ENCODE results near the gene LRMDA. TPM values are rescaled to one million over a fixed set of nuclear protein-coding genes. Genes with fewer than 3 reads are reported as not detected.

Gene LRMDA
- total and polyA plus RNA-seq, 2 of the 13 experiments (the other 11 are each of a cell fraction or from before 2014, with no cell fraction given), result 13.4 to 22.0 TPM

GRCh38 chr10:76297780-76298281, 866.4 kb downstream of the LRMDA start (continued):
- TF ChIP-seq KMT2A (CRISPR knock-in tag; IDR thresholded peaks at IDR 0.05) (0 out of 2 replicates have a peak, but pooled peaks have one; percentile 20), NPAS2 (CRISPR knock-in tag; IDR thresholded peaks at IDR 0.05; ENCODE audit: borderline replicate concordance) (no peak), ZC3H4 (CRISPR knock-in tag; IDR thresholded peaks at IDR 0.05; ENCODE audit: borderline replicate concordance) (no peak), BRCA1 (CRISPR knock-in tag; IDR thresholded peaks at IDR 0.05) (no peak), DNMT3B (CRISPR knock-in tag; conservative IDR thresholded peaks at IDR 0.05) (no peak), ZSCAN31 (CRISPR knock-in tag; IDR thresholded peaks at IDR 0.05; ENCODE audit: low read depth) (peak; percentile 37; the same call in 1 of the 2 replicates), ZNF557 (CRISPR knock-in tag; IDR thresholded peaks at IDR 0.05) (no peak), RARG (CRISPR knock-in tag; IDR thresholded peaks at IDR 0.05; ENCODE audit: low read depth) (no peak), ZBTB40 (IDR thresholded peaks at IDR 0.05) (no peak), ZBTB40 (CRISPR knock-in tag; IDR thresholded peaks at IDR 0.05) (0 out of 2 replicates have a peak, but pooled peaks have one; percentile 19), DPF2 (CRISPR knock-in tag; IDR thresholded peaks at IDR 0.05; ENCODE audit: borderline replicate concordance, low read depth) (peak; percentile 62), PPARG (CRISPR knock-in tag; conservative IDR thresholded peaks at IDR 0.05) (peak; percentile 78), HNF4A (CRISPR knock-in tag; IDR thresholded peaks at IDR 0.05) (peak; percentile 31)
- TF ChIP-seq, protein P1, sequence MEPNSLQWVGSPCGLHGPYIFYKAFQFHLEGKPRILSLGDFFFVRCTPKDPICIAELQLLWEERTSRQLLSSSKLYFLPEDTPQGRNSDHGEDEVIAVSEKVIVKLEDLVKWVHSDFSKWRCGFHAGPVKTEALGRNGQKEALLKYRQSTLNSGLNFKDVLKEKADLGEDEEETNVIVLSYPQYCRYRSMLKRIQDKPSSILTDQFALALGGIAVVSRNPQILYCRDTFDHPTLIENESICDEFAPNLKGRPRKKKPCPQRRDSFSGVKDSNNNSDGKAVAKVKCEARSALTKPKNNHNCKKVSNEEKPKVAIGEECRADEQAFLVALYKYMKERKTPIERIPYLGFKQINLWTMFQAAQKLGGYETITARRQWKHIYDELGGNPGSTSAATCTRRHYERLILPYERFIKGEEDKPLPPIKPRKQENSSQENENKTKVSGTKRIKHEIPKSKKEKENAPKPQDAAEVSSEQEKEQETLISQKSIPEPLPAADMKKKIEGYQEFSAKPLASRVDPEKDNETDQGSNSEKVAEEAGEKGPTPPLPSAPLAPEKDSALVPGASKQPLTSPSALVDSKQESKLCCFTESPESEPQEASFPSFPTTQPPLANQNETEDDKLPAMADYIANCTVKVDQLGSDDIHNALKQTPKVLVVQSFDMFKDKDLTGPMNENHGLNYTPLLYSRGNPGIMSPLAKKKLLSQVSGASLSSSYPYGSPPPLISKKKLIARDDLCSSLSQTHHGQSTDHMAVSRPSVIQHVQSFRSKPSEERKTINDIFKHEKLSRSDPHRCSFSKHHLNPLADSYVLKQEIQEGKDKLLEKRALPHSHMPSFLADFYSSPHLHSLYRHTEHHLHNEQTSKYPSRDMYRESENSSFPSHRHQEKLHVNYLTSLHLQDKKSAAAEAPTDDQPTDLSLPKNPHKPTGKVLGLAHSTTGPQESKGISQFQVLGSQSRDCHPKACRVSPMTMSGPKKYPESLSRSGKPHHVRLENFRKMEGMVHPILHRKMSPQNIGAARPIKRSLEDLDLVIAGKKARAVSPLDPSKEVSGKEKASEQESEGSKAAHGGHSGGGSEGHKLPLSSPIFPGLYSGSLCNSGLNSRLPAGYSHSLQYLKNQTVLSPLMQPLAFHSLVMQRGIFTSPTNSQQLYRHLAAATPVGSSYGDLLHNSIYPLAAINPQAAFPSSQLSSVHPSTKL (CRISPR knock-in tag; IDR thresholded peaks at IDR 0.05), result peak; percentile 81
- TF ChIP-seq, protein P2, sequence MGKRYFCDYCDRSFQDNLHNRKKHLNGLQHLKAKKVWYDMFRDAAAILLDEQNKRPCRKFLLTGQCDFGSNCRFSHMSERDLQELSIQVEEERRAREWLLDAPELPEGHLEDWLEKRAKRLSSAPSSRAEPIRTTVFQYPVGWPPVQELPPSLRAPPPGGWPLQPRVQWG (CRISPR knock-in tag; IDR thresholded peaks at IDR 0.05; ENCODE audit: borderline replicate concordance, low read depth), result no peak

All from HepG2 (cell line).